ENCODE results near the gene LSAMP. TPM values are rescaled to one million over a fixed set of nuclear protein-coding genes. Genes with fewer than 3 reads are reported as not detected.

LSAMP gene
- total and polyA plus RNA-seq, 2 of the 8 experiments (the other 6 are each of a cell fraction or from before 2014, with no cell fraction given), result 1.8 to 5.7 TPM

- TF ChIP-seq CHD7 (IDR thresholded peaks at IDR 0.05; ENCODE audit: insufficient replicate concordance, low read length) (no peak), JUND (IDR thresholded peaks at IDR 0.05; ENCODE audit: low read length) (no peak), TEAD4 (IDR thresholded peaks at IDR 0.05; ENCODE audit: low read depth, low read length) (no peak), USF2 (IDR thresholded peaks at IDR 0.05; ENCODE audit: low read length) (no peak), GTF2F1 (IDR thresholded peaks at IDR 0.05; ENCODE audit: borderline replicate concordance, low read depth, low read length) (no peak), GABPA (IDR thresholded peaks at IDR 0.05; ENCODE audit: borderline replicate concordance, insufficient read depth, low read length) (no peak), TCF12 (IDR thresholded peaks at IDR 0.05; ENCODE audit: low read depth, low read length) (no peak), POLR2A (IDR thresholded peaks at IDR 0.05; ENCODE audit: control extremely low read depth in 1 of 2, low read depth in 2 of 2, low read length in 2 of 2) (no peak), CHD2 (IDR thresholded peaks at IDR 0.05; ENCODE audit: low read length) (no peak), SP1 (IDR thresholded peaks at IDR 0.05; ENCODE audit: low read depth, low read length) (no peak)
Observed at GRCh38 chr3:115982629-115983028, 462.7 kb downstream of the LSAMP start (continued).

Data from H1 (cell line).